NCI-H446 treated with DMSO at 0.1 percent for 48 hours (cell line): ENCODE data around the gene TET3.

Experiments used
- DNase-seq: peaks from one replicate; lab custom pipeline; 2025; lab: John Stamatoyannopoulos, UW

Gene TET3

GRCh38 chr2:74004212-74005182, 19.8 kb downstream of the TET3 start:
- peak; percentile 51 for DNase-seq

DNA sequence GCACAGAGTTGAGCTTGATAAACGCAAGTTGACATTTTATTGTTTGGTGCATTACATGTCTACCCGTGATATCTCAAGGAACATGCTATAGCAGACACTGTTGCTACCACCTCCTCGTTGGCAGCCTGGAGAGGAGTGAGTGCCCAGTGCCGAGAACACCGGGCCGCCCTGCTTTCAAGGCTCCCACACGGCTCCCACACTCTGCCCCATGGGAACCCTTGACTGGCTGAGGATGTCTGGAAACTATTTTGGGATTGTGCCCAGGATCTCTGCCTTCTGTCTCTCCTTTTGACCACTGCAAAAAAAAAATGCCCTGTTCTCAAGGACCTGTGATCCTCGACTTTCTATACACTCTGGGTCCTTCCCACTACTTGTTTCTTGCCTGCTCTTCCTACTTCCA, 21.1 kb downstream of the TET3 start:
- DNase-seq: peak; percentile 34

DNA sequence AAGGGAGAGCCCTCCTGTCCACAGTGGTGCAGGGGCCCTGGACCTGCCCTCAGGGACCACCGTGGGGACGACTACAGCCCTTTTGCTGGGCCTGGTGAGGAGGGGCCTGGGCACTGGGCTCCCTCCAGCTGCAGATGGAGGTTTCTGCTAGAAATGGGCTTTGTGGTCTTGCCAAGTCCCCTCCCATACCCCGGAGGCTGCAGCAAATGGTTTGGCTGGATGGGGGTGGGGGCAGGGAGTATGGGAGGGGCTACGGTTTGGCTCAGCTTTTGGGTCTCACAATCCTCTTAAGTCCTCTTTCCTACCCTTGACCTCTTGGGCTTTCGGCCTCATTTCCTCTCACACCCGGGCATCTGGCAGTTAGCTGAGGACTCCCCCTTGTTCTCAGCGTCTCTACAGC, 21.7 kb downstream of the TET3 start:
- DNase-seq: no peak

GRCh38 chr2:74007121-74007520, 22.4 kb downstream of the TET3 start:
- no peak for DNase-seq

GRCh38 chr2:74007711-74008110, 23.0 kb downstream of the TET3 start:
- DNase-seq: no peak

DNA sequence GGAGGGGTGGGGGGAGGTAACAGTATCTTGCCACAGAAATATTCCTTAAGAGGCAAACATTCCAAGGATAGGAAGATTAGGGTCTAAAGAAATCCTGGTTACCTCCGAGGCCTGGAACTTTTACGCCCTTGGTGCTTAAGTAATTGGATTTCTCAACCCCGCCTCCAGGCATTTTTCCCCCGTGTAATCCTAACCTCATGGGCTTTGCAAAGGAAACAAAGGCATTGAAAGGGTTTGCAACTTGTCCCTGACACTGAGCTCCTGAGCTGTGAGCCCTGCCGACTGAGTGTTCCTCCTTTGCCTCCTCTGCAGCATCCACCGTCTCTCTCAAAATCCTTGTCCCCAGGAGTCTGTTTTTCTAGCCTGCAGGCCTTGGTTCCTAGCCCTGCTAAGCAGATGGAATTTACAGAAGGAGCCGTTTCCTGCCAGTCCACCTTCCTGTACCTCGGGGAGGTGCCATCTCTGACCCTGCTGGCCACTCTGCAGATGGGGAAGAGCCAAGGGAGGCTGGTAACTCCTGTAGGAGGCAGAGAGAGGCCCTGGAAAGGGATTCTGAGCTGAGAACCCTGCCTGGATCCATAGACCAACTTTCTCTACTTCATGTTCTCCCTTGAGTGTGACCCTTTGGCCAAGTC, 24.2 kb downstream of the TET3 start:
- no peak for DNase-seq

DNA sequence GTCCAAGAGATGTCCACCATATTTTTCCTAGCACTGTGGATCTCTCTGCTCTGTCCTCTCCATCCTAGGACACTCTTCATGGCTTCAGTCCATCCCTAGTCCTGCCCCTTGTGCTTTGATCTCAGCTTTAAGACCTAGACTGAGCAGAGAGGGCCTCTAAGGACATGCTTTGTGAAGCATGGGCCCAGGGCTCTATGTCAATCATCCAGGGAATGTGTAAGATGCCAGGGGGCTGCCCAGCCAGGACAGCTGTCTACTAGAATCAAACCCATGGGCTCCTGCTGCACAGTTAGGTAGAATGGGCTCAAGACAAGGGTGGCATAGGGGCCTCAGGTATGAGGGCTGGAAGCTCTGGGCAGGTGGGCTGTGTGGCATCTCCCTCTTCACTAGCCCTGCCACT, 24.9 kb downstream of the TET3 start:
- DNase-seq: no peak

- peak; percentile 31 for DNase-seq
Measured at GRCh38 chr2:74010087-74010541, 25.4 kb downstream of the TET3 start.

DNA sequence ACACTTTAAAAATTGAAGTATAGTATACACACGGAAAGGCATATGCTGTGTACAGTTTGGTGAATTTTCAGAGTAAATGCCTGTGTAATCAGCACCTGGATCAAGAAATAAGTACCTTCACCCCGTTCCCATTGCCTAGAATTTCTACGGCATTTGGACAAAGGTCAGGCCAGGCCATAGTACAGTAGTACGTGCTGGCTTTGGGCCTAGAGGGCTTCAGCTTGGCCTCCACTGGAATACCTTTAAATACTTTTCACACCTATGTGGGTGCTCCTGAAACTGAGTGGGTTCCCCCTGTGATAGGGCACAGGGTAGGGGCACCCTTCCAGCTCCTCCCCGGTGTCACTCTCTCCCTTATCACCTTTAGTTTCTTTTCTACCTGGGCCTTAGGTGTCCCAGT, 26.5 kb downstream of the TET3 start:
- no peak for DNase-seq

DNA sequence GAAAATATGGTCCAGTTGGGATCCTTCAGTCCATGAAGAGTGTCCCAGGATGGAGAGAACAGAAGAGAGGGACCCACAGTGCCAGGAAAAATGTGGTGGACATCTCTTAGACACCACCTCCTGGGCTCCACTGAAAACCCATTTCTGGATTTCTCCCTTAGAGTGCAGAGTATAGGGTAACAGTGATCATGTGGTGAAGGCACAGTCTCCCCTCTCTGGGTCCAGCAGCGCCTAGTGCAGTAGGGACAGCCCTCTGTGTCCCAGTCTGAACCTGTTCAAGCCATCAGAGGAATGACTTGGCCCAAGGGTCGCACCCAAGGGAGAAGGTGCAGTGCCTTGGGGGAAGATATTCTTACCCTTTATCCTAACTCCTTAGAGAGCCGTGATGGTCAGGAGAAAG, 30.1 kb downstream of the TET3 start:
- no peak for DNase-seq

GRCh38 chr2:74017223-74017622, 32.5 kb downstream of the TET3 start:
- DNase-seq: no peak

DNA sequence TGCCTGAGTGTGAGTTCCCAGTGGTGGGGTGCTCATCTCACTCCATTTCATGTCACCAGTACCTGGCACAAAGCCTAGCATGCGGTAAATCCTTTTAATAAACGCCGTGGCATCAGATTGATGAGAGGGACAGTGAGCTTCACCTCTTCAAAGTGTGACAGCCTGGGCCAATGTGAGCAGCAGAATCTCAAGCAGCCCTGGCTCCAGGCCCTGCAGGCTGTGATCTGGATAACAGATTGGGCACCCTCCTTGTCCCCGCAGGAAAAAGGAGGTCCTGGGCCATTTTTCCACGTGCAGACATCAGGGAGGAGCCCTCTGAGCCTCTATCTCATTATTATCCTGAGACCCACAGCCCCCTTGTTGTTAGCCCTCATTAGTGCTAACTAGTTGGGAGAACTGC, 34.8 kb downstream of the TET3 start:
- no peak for DNase-seq

- peak; percentile 36 for DNase-seq
Measured at GRCh38 chr2:74020702-74021406, 36.1 kb downstream of the TET3 start.

- no peak for DNase-seq
Measured at GRCh38 chr2:74021407-74021755, 36.7 kb downstream of the TET3 start.

GRCh38 chr2:74024216-74024615, 39.5 kb downstream of the TET3 start:
- no peak for DNase-seq

- no peak for DNase-seq
Measured at GRCh38 chr2:74025971-74026612, 41.4 kb downstream of the TET3 start.

DNA sequence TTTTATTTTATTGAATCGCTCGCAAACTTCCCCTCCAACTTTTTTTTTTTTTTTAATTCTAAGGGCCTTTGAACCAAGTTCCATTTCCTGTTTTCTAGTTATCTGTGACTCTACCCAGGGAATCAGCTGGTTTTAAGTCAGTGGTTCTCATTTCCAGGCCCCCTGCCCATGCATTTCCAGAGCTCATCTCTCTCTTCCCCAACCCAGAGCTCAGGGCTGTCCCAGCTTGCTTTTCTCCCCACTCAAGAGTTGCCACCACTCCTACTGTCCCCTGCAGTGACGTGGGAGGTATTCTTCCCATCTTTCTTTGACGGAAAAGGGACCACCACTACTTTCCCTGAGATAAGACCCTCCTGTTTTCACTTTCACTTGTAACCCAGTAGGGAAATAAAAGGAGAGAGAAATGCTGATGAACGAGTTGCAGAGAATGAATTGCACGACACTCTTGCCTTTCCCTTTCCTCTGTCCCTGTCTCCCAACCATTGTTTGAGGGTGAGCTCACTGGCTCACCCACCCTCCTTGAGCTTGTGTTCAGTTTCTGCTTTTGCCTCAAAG, 42.1 kb downstream of the TET3 start:
- DNase-seq: no peak

DNA sequence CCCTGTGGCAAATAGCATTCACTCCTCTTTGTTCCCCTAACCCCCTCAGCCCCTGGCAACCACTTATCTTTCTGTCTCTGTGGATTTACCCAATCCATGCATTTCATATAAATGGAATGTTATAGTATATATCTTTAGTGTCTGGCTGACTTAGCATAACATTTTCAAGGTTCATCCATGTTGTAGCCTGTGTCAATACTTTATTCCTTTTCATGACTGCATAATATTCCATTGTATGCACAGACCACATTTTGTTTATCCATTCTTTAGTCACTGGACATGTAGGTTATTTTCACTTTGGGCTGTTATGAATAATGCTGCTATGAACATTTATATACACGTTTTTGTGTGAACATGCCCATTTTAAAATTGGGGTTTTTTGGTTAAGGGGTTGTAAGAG, 42.8 kb downstream of the TET3 start:
- no peak for DNase-seq

DNA sequence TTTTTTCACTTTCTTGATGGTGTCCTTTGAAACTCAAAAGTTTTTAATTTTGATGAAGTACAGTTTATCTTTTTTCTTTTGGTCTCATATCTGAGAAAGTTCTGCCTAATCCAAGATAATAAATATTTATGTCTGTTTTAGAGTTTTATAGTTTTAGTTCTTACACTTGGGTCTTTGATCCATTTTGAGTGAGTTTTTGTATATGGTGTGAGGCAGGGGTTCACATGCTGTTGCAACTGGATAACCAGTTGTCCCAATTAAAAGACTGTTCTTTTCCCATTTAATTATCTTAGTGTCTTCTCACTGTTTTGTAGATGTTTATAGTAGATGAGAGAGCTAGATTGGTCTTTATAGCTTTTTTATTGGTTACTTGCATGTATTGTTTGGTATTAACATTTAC, 43.6 kb downstream of the TET3 start:
- DNase-seq: no peak

DNA sequence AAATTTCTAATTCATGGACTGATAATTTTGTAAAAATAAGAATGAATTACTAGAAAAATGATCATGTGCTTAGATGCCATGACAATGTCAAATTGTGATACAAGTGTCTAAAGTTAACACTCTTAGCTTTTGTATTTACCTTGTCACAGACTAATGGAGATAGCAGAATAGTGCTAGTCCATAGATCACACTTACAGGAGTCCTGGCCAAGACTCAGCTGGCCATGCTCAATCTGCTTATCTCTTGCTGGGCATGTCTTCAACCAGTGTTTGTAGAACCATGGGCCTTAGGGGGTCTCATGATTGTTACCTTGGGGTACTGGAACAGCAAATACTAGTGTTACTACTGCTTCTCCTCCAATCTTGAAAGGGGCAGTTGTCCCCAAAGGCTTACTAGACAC, 44.0 kb downstream of the TET3 start:
- DNase-seq: no peak

- no peak for DNase-seq
Measured at GRCh38 chr2:74029714-74030397, 45.1 kb downstream of the TET3 start.
